GM12891 (cell line): ENCODE results near the gene ROBO3.

Experiments used
- DNase-seq: peaks from one replicate; pipeline ENCODE4 v3.0.0; 2011; ENCODE audit warnings: low spot score; ENCODE audit not compliant: insufficient read length
- FAIRE-seq: peaks from 2 replicates; lab custom pipeline; 2011; peaks lifted over from hg19 to GRCh38; lab: Jason Lieb, UNC
- PAX5 ChIP-seq: IDR thresholded peaks from 2 replicates; pipeline ENCODE4 v1.6.1; 2011; ENCODE audit warnings: low read length, moderate library complexity, mild to moderate bottlenecking; ENCODE audit not compliant: insufficient read depth, severe bottlenecking
- POLR2A ChIP-seq: IDR thresholded peaks from 2 replicates; pipeline ENCODE4 v1.6.1; 2011; ENCODE audit warnings: low read depth, low read length, control low read depth
- POLR2AphosphoS5 ChIP-seq: IDR thresholded peaks from 2 replicates; pipeline ENCODE4 v1.6.1; 2011; ENCODE audit warnings: low read depth, low read length, control low read depth
- POU2F2 ChIP-seq: IDR thresholded peaks from 2 replicates; pipeline ENCODE4 v1.6.1; 2011; ENCODE audit warnings: low read depth, mild to moderate bottlenecking, control low read depth, low read length, moderate library complexity
- SPI1 ChIP-seq: IDR thresholded peaks from 2 replicates; pipeline ENCODE4 v1.6.1; 2011; ENCODE audit warnings: low read depth, low read length, control low read depth
- TAF1 ChIP-seq: IDR thresholded peaks from 2 replicates; pipeline ENCODE4 v1.6.1; 2011; ENCODE audit warnings: low read depth, low read length, control low read depth

The ROBO3 gene

DNA sequence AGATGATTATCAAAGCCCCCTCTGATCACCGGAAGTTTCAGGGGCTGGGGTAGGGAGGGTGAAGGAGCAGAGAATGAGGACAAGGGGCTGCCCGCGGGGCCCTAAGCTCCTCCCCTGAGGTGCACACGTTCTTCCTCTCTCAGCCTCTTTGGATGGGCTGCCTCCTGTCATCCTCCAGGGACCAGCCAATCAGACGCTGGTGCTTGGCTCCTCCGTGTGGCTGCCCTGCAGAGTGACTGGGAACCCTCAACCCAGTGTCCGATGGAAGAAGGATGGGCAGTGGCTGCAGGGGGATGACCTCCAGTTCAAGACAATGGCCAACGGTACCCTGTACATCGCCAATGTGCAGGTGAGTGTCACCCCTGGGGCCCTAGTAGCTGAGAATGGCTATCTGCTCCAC, 7.5 kb downstream of the ROBO3 start:
- no peak for FAIRE-seq
- TF ChIP-seq POU2F2 (no peak), PAX5 (no peak), POLR2A (no peak), POLR2AphosphoS5 (no peak), SPI1 (no peak), TAF1 (no peak)
- DNase-seq = no peak

DNA sequence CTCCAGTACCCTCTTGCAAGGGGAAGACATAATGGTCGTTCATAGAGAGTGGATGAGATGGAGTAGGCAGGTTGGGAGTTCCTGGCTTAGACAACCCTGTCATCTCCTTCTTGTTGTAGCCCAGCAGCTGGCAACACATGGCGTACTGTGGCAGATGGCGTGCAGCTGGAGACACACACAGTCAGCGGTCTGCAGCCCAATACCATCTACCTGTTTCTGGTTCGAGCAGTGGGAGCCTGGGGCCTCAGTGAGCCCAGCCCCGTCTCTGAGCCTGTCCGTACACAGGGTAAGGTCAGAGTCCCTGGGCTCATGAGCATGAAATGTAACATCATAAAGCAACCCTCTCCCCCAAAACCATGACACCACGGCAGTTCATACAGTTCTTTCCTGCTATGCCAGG, 8.7 kb downstream of the ROBO3 start:
- no peak for TF ChIP-seq POU2F2
- TF ChIP-seq POLR2A = no peak
- no peak for TF ChIP-seq POLR2AphosphoS5
- TF ChIP-seq TAF1 = no peak
- TF ChIP-seq PAX5 = no peak
- TF ChIP-seq SPI1 = no peak
- FAIRE-seq = no peak
- DNase-seq = no peak

DNA sequence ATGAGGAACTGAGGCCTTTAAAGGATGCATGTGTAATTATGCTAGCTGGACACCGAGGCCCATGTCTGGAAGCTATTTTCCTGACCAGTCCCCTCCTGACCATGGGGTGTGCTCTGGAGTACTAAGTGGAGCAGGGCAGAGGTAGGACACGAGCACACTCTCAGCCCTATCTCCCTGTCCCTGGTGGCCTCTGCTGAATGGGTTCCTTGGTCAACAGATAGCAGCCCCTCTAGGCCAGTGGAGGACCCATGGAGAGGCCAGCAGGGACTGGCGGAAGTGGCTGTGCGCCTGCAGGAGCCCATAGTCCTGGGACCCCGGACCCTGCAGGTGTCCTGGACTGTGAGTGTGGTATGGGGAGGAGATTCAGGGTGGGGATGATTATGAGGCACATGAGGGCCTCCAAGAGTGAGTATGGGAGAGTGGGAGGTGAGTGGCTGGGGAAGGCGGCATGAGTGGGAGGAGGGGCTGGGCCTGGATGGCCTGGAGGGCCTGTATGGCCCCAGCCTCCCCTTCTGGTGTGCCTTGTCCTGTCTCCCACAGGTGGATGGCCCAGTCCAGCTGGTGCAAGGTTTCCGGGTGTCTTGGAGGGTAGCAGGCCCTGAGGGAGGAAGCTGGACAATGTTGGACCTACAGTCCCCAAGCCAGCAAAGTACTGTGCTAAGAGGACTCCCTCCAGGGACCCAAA, 9.5 kb downstream of the ROBO3 start:
- FAIRE-seq = no peak
- no peak for DNase-seq
- TF ChIP-seq SPI1 = no peak

DNA sequence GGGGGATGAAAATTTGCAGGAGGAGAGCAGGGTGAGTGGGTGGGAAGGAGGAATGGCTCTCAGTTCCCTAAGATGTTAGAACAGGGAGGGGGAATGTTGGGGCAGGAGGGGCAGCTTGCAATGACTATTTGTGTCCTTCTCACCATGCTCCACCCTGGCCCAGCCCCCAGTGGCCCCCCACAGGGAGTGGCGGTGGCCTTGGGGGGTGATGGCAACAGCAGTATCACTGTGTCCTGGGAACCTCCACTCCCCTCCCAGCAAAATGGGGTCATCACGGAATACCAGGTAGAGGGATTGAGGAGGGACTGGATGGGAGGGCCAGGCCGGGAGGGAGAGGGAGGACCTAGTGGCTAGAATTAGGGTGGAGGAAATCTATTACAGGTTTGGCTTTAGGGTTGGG, 10.2 kb downstream of the ROBO3 start:
- FAIRE-seq (no peak), DNase-seq (no peak)
- TF ChIP-seq PAX5 = no peak
- TF ChIP-seq POLR2A = no peak
- TF ChIP-seq POLR2AphosphoS5 = no peak
- no peak for TF ChIP-seq TAF1
- TF ChIP-seq POU2F2 = no peak

DNA sequence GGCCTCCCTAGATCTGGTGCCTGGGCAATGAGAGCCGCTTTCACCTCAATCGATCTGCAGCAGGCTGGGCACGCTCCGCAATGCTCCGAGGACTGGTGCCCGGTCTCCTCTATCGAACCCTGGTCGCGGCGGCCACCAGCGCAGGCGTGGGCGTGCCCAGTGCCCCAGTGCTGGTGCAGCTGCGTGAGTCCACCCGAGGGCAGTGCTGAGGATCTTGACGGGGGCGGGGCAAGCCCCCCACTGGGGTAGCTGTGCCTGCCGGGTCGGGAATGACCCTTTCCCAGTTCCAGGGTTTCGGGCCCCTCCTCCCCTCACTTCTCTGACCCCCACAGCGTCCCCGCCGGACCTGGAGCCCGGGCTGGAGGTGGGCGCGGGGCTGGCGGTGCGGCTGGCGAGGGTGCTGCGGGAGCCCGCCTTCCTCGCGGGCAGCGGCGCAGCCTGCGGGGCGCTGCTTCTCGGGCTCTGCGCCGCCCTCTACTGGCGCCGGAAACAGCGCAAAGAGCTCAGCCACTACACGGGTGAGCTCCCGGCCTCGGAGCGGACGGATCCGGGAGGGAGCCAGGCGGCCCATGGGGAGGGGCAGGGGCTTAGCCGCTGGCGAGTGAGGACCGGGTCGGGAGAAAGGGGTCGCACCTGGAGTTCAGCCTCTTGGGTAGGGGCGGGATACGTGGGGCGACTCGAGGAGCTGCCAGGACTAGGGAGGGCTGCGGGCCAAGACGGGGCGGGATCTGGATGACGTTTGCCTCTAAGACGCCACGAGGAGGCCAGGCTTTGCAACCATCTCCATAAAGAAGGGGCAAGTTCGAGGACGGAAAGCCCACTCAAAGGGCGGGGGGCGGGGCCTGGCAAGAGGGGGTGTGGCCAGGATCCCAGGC, 10.9 kb downstream of the ROBO3 start:
- DNase-seq (peak; percentile 94), FAIRE-seq (peak; percentile 83)
- TF ChIP-seq PAX5 (no peak), SPI1 (no peak), POLR2A (no peak), POU2F2 (no peak), TAF1 (no peak), POLR2AphosphoS5 (no peak)

DNA sequence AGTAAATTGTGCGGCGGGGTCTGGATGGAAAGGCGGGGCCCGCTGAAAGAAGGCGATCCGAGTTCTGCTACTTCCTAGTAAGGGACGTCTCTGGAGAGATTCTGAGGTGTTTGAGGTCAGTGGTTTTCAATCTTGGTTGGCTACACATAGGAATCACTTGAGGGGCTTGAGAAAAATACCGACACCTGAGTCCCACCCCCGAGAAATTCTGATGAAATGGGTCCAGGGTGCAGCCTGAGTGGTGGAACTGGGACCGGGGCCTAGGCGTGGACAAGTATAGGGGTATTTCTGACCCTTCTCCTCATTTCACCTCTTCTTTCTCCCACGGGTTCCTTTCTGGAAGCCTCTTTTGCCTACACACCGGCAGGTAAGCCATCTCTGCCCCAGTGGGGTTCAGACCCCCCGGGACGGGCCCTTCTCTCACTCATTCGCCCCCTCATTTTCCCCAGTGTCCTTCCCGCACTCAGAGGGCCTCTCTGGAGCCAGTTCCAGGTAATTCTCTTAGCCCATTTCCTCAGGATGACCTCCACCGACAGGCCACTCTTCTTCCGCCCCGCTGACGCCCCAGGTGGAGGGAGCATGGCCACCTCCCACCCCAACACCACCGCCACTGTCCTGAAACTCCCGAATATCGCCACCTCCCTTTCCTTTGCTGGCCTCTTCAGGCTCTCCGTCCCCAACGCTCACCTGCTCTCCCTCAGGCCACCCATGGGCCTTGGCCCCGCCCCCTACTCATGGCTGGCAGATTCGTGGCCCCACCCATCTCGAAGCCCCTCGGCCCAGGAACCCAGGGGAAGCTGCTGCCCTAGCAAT, 11.8 kb downstream of the ROBO3 start:
- DNase-seq (no peak), FAIRE-seq (no peak)
- TF ChIP-seq SPI1 = no peak
- no peak for TF ChIP-seq PAX5
- TF ChIP-seq POLR2AphosphoS5 = no peak

DNA sequence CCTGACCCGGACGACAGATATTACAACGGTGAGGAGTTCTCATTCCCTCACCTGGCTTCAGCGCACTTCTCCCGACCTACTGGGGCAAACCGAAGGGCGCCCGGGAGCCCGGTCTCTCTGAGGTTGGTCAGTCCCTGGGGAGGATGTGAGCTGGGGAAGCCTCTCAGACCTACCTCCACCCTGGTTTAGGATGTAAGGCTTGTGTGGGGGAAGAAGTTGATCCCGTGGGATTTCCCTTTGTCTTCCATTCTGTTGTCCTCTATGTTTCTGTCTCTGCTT, 12.3 kb downstream of the ROBO3 start:
- DNase-seq = no peak
- TF ChIP-seq POU2F2 = no peak
- FAIRE-seq = no peak

DNA sequence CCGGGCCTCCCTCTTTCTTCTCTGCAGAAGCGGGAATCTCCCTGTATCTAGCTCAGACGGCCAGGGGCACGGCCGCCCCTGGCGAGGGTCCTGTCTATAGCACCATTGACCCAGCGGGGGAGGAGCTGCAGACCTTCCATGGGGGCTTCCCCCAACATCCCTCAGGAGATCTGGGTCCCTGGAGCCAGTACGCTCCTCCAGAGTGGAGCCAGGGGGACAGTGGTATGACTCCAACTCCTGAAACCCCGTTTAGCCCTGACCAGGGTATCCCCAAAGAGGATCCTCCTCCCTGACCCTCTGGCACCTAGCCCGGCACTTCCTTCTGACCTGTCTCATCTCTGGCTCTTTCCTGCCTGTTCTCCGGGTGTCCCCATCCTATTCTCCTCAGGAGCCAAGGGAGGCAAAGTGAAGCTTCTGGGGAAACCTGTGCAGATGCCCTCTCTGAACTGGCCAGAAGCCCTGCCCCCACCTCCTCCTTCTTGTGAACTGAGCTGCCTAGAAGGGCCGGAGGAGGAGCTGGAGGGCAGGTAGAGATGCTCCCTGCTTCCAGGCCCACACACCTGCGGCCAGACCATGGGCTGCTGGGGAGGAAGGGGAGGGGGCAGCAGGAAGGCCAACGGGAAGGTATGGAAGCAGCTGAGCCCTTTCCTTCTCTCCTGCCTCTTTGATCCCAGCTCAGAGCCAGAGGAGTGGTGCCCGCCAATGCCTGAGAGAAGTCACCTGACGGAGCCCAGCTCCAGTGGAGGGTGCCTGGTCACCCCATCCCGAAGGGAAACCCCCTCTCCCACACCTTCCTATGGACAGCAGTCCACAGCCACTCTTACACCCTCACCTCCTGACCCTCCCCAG, 12.9 kb downstream of the ROBO3 start:
- no peak for DNase-seq
- TF ChIP-seq TAF1 (no peak), POLR2A (no peak), PAX5 (no peak), POLR2AphosphoS5 (no peak), POU2F2 (no peak), SPI1 (no peak)
- FAIRE-seq = no peak
